HG03378 (cell line): Measurements from ENCODE around the gene RNF215.

Experiments used
- ATAC-seq: cut with Tn5 transposase; IDR thresholded peaks from one replicate; pipeline ENCODE4 v1.9.1; 2021; ENCODE audit warnings: mild to moderate bottlenecking, moderate library complexity; ENCODE audit not compliant: unreplicated experiment

RNF215 gene

GRCh38 chr22:30334646-30335045 lies 52.6 kb downstream of the RNF215 start:
- no peak for ATAC-seq

DNA sequence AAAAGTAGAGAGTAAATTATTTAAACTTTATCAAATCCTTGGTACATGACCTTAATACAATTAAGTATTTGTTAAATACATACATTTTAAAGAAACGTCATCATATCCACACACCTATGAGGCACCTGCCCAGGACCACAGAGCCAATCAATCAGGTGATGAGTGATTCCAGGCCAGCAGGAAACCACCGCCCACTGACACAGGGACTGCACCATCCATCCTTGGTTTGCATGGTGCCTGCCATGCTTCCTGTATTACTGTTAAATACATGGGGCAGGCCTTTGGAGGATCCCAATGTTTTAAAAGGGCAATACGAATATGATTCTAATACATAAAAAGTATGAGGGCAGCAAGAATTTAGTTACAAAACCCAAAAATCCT lies 53.5 kb downstream of the RNF215 start:
- no peak for ATAC-seq

DNA sequence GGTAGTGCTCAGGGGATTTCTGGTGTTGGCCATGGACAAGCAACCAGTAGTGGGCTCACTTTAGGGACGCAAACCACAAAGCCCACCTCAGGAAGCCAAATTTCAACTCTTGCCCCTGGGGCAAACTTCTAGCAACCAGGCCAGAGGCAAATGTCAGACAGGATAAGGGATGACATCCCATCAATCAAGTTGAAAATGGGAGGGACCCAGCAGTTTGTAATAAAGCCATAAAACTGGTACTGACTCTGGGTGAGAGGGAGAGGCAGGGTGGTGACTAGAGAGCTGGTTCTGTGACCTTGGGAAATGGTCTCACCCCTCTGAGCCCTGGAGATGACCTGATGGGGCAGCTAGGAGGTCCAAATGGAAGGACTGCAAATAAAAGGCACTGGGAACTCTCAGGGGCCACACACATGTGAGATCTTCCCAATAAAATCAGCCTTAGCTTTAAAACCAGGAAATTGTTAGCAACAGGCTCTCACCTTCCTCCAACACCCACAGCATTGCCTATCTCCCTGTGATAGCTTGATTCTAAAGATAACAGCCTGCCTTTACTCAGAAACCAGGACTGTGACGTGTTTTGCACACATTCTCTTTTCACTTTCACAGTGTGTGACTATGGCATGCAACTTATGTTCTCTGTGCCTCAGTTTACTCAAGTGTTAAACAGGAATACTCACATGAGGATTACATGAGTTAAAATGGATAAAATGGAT lies 54.1 kb downstream of the RNF215 start:
- ATAC-seq = no peak

DNA sequence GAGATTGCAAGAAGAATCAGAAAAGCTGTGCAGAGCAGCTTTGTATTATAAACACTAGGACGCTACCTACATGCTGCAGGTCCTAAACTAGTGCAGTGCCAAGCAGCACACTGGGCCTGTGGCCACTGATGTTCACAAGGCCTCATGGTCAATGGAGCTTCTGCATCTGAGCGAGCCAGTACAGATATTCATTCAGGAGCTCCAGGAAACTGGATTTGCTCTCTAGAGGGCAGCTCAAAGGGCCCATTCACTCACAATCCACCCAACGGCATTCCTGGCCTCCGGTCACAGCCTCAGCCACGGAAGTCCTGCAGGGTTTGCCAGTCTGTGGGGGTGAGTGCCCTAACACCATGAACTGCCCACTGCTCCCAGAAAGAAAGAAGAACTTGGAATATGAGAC lies 54.7 kb downstream of the RNF215 start:
- no peak for ATAC-seq
